ENCODE results near the gene RXFP1. TPM values are rescaled to one million over a fixed set of nuclear protein-coding genes. Genes with fewer than 3 reads are reported as not detected.

Gene RXFP1
- total RNA-seq, 4 donors from 2014 or later: 0.19 TPM; not detected in 3

GRCh38 chr4:158590306-158590705 lies 68.6 kb downstream of the RXFP1 start:
- 79% methylated on average over 4 of the region's 4 CpGs for WGBS

DNA sequence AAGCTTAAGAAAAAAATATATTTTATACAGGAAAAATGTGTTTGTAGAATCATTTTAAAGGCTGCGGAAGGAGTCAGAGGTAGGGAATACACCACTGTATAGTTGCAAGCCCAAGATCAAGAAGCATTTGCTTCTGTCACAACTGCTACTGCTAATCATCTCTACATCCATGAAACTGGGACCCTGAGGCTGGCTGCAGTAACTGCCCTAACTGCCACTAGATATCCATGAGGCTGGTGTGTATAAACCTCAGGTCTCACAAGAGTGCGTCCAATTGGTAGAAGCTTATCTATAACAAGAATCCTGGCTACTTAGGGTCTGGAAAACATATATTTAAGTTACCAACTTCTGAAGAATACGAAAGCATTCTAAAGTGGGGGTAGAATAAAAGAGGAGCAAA lies 69.1 kb downstream of the RXFP1 start:
- no peak overlapping the region for H3K4me3 ChIP-seq
- H3K27me3 ChIP-seq: no peaks in the 10 kb centered on the region
- DNase-seq (ENCODE audit: low spot score in 2 of 2): no peak
- H3K9me3 ChIP-seq: no peaks in the 10 kb centered on the region
- WGBS: 77% methylated on average over 3 of the region's 3 CpGs
- TF ChIP-seq POLR2A (IDR thresholded peaks at IDR 0.05): no peak
- no peak for TF ChIP-seq POLR2AphosphoS5 (IDR thresholded peaks at IDR 0.05)
- H3K27ac ChIP-seq: no peak overlapping the region
- no peaks in the 10 kb centered on the region for H3K4me1 ChIP-seq
- H3K36me3 ChIP-seq: no peaks in the 10 kb centered on the region

More at GRCh38 chr4:158590306-158590705, 68.6 kb downstream of the RXFP1 start:
- Histone ChIP-seq H3K27ac (no peak overlapping the region), H3K27me3 (no peaks in the 10 kb centered on the region), H3K4me3 (no peak overlapping the region), H3K36me3 (no peaks in the 10 kb centered on the region), H3K4me1 (no peaks in the 10 kb centered on the region), H3K9me3 (no peaks in the 10 kb centered on the region)
- TF ChIP-seq POLR2AphosphoS5 (IDR thresholded peaks at IDR 0.05) (no peak), POLR2A (IDR thresholded peaks at IDR 0.05) (no peak), CTCF (IDR thresholded peaks at IDR 0.05) (no peak), EP300 (IDR thresholded peaks at IDR 0.05) (no peak)
- DNase-seq (ENCODE audit: low spot score in 2 of 2): no peak

- no peak for DNase-seq (ENCODE audit: low spot score in 2 of 2)
- Histone ChIP-seq H3K4me1 (no peaks in the 10 kb centered on the region), H3K4me3 (no peak overlapping the region), H3K27ac (no peak overlapping the region), H3K9me3 (no peaks in the 10 kb centered on the region), H3K36me3 (no peaks in the 10 kb centered on the region), H3K27me3 (no peaks in the 10 kb centered on the region)
- TF ChIP-seq POLR2AphosphoS5 (IDR thresholded peaks at IDR 0.05) (no peak), EP300 (IDR thresholded peaks at IDR 0.05) (no peak), CTCF (IDR thresholded peaks at IDR 0.05) (no peak), POLR2A (IDR thresholded peaks at IDR 0.05) (no peak)
- 54% methylated on average over 5 of the region's 5 CpGs for WGBS
These were observed 76.4 kb downstream of the RXFP1 start for GRCh38 chr4:158597879-158598596.

GRCh38 chr4:158599150-158599549 lies 77.5 kb downstream of the RXFP1 start:
- no peaks in the 10 kb centered on the region for H3K36me3 ChIP-seq
- H3K9me3 ChIP-seq: no peaks in the 10 kb centered on the region
- WGBS: 50% methylated on average over 4 of the region's 4 CpGs
- H3K27ac ChIP-seq: no peak overlapping the region
- DNase-seq (ENCODE audit: low spot score in 2 of 2): no peak
- TF ChIP-seq POLR2A (IDR thresholded peaks at IDR 0.05) (no peak), EP300 (IDR thresholded peaks at IDR 0.05) (no peak), CTCF (IDR thresholded peaks at IDR 0.05) (no peak), POLR2AphosphoS5 (IDR thresholded peaks at IDR 0.05) (no peak)
- no peaks in the 10 kb centered on the region for H3K4me1 ChIP-seq
- no peak overlapping the region for H3K4me3 ChIP-seq
- no peaks in the 10 kb centered on the region for H3K27me3 ChIP-seq

DNA sequence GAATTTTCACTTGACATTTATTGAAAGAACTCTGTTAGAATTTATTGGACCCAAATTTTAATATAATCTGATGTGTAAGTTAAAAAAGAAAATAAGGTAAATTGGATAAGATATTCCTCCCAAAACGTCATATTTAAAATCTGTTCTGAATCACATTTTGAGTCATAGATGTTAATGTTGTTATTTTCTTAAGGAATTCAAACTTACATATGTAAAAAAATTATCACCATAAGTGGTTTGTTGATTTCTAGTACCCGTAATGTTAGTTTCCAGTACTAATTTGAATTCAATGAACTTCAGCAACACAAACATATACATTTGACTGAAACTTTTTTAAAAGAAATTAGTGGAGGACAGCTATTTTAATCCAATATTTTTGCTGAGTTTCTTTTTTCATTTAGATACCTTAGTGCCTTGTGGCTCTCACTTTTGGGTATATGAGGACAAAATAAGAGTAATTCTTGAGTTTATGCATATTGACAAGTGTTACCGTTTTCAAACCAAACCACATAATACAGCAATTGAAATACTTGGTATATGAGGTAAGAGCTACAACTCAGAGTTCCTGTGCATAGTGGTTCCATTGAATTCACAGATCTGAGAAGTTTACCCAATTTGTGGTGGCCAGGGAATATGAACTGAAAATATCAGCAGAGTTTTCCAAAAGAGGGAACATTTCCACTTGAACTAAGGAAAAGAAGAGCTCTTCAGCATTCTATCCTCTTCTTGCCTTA lies 78.2 kb downstream of the RXFP1 start:
- Histone ChIP-seq H3K36me3 (no peaks in the 10 kb centered on the region), H3K4me3 (no peak overlapping the region), H3K4me1 (no peaks in the 10 kb centered on the region), H3K27me3 (no peaks in the 10 kb centered on the region), H3K9me3 (no peaks in the 10 kb centered on the region), H3K27ac (no peak overlapping the region)
- no peak for DNase-seq (ENCODE audit: low spot score in 2 of 2)
- 64% methylated on average over 3 of the region's 3 CpGs for WGBS
- no peak for TF ChIP-seq POLR2AphosphoS5 (IDR thresholded peaks at IDR 0.05)
- TF ChIP-seq EP300 (IDR thresholded peaks at IDR 0.05): no peak

DNA sequence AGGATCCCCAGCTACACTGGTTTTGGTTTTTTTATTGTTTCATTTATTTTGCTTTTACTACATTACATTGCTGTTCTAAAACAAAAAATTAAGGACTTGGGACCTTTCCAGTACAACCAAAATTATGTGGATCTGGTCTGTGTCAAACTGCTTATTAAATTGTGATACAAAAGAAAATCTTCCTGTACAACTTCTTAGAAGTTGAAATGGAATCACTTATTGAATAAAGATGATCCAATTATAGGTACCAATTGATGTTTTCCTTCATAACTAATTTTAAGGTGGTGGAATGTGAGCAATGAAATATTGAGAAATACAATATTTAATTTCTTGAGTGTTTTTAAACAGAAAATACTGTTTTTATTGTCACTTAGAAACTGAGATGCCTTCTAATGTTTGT lies 82.7 kb downstream of the RXFP1 start:
- Histone ChIP-seq H3K27me3 (no peaks in the 10 kb centered on the region), H3K27ac (no peak overlapping the region), H3K4me3 (no peak overlapping the region), H3K4me1 (no peaks in the 10 kb centered on the region), H3K9me3 (no peaks in the 10 kb centered on the region), H3K36me3 (no peaks in the 10 kb centered on the region)
- no peak for TF ChIP-seq POLR2AphosphoS5 (IDR thresholded peaks at IDR 0.05)
- no peak for TF ChIP-seq POLR2A (IDR thresholded peaks at IDR 0.05)
- TF ChIP-seq EP300 (IDR thresholded peaks at IDR 0.05): no peak
- TF ChIP-seq CTCF (IDR thresholded peaks at IDR 0.05): no peak
- DNase-seq (ENCODE audit: low spot score in 2 of 2): no peak

Measured in suprapubic skin (tissue), 4 donors.